Measurements from ENCODE around the gene PTTG2.

DNA sequence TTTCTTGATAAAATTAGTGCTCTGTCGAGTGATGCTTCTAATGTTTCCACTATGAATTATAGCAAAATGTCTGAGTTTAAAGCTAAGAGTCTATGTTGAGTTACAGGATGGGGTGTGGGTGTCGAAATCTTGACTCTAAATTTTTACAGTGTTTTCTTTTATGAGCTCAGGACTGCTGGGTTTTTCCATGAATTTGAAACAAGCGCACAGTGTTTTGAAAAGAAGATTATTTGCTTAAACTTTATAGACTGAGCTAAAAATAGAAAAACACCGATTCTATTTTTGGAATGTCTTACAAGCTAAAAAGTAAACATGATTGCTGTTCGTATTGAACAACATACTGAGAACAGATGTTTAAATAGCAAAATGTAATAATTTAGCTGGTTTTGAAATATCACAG lies 7.5 kb downstream of the PTTG2 start:
- TF ChIP-seq, protein P1, sequence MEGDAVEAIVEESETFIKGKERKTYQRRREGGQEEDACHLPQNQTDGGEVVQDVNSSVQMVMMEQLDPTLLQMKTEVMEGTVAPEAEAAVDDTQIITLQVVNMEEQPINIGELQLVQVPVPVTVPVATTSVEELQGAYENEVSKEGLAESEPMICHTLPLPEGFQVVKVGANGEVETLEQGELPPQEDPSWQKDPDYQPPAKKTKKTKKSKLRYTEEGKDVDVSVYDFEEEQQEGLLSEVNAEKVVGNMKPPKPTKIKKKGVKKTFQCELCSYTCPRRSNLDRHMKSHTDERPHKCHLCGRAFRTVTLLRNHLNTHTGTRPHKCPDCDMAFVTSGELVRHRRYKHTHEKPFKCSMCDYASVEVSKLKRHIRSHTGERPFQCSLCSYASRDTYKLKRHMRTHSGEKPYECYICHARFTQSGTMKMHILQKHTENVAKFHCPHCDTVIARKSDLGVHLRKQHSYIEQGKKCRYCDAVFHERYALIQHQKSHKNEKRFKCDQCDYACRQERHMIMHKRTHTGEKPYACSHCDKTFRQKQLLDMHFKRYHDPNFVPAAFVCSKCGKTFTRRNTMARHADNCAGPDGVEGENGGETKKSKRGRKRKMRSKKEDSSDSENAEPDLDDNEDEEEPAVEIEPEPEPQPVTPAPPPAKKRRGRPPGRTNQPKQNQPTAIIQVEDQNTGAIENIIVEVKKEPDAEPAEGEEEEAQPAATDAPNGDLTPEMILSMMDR (IDR thresholded peaks at IDR 0.05) = no peak
- TF ChIP-seq POLR2A (IDR thresholded peaks at IDR 0.05) = no peak

Measured in body of pancreas (tissue), 4 donors.